Activated B cell treated with CpG ODN at 0.5 μM for 24 hours (primary cell): ENCODE data around the gene CCL28. TPM values are rescaled to one million over a fixed set of nuclear protein-coding genes. Genes with fewer than 3 reads are reported as not detected.
"Not testable (repeated sequence)": the region's sequence is repeated elsewhere in the genome, so short reads cannot be mapped to it uniquely, and the experiment has no call there.

Source experiments
- ATAC-seq: fragments of 200-7000 bp; cut with Tn5 transposase; one replicate; pipeline ENCODE4 v1.10.0; 2021; ENCODE audit warnings: low read depth, mild to moderate bottlenecking, moderate library complexity
- CTCF ChIA-PET: fragments of 350-600 bp; sonication (Branson Sonifier 250); formaldehyde crosslinking; loops from one replicate; lab custom pipeline; 2021; ENCODE audit warnings: antibody characterized with exemption; lab: Charles Lee
- POLR2A ChIA-PET: fragments of 350-600 bp; sonication (Branson Sonifier 250); formaldehyde crosslinking; loops from one replicate; lab custom pipeline; 2021; ENCODE audit warnings: antibody characterized with exemption; lab: Charles Lee
- DNase-seq: peaks from one replicate; pipeline ENCODE4 v3.0.0; 2022
- H3K27ac Mint-ChIP-seq: one replicate; pipeline ENCODE4 v1.8.0; 2020; ENCODE audit warnings: mixed read lengths
- H3K27me3 Mint-ChIP-seq: one replicate; pipeline ENCODE4 v1.8.0; 2021; ENCODE audit warnings: mixed read lengths
- H3K36me3 Mint-ChIP-seq: one replicate; pipeline ENCODE4 v1.8.0; 2021; ENCODE audit warnings: low read depth, mixed read lengths
- H3K4me1 Mint-ChIP-seq: one replicate; pipeline ENCODE4 v1.8.0; 2021; ENCODE audit warnings: mixed read lengths
- H3K4me3 Mint-ChIP-seq: one replicate; pipeline ENCODE4 v1.8.0; 2020; ENCODE audit warnings: mild to moderate bottlenecking, mixed read lengths
- H3K9me3 Mint-ChIP-seq: one replicate; pipeline ENCODE4 v1.8.0; 2020; ENCODE audit warnings: mixed read lengths
- CTCF ChIP-seq: fragments of 200-600 bp; IDR thresholded peaks from one replicate; pipeline ENCODE4 v1.8.0; 2022; ENCODE audit warnings: antibody characterized with exemption, mild to moderate bottlenecking
- intact Hi-C: fragments of 100-400 bp; cut with micrococcal nuclease; formaldehyde crosslinking; loops from one replicate; pipeline ENCODE4 v1.15.1; 2024
- total RNA-seq: library from RNA; stranded (reverse); gene quantifications from 2 replicates; pipeline ENCODE4 v1.2.3, GENCODE V29; 2022

CCL28 gene
- total RNA-seq, 1 donor from 2014 or later: 11.6 TPM

GRCh38 chr5:43367453-43367852, 44.7 kb downstream of the CCL28 start:
- no peak overlapping the region for H3K4me3 Mint-ChIP-seq
- H3K4me1 Mint-ChIP-seq: no peaks in the 10 kb centered on the region
- intact Hi-C loops: no loop called here
- H3K36me3 Mint-ChIP-seq: peaks cover 6% of the 10 kb centered on the region
- no peak for ATAC-seq
- DNase-seq: no peak
- H3K9me3 Mint-ChIP-seq: peaks cover 4% of the 10 kb centered on the region
- H3K27me3 Mint-ChIP-seq: no peaks in the 10 kb centered on the region
- no peak for TF ChIP-seq CTCF
- POLR2A ChIA-PET: no interaction called here
- no peak overlapping the region for H3K27ac Mint-ChIP-seq
- CTCF ChIA-PET: no interaction called here

- CTCF ChIA-PET, H3K27me3 Mint-ChIP-seq, H3K27ac Mint-ChIP-seq, H3K36me3 Mint-ChIP-seq, H3K4me3 Mint-ChIP-seq, ATAC-seq, H3K9me3 Mint-ChIP-seq, H3K4me1 Mint-ChIP-seq, DNase-seq, intact Hi-C loops, POLR2A ChIA-PET: not testable (repeated sequence)
Measured at GRCh38 chr5:43366680-43367246, 45.4 kb downstream of the CCL28 start.

GRCh38 chr5:43365155-43365554, 47.0 kb downstream of the CCL28 start:
- DNase-seq, H3K4me1 Mint-ChIP-seq, POLR2A ChIA-PET, H3K27ac Mint-ChIP-seq, CTCF ChIA-PET, H3K27me3 Mint-ChIP-seq, H3K4me3 Mint-ChIP-seq, H3K36me3 Mint-ChIP-seq, intact Hi-C loops, ATAC-seq: not testable (repeated sequence)
- H3K9me3 Mint-ChIP-seq: peaks cover 14% of the 10 kb centered on the region

- no peaks in the 10 kb centered on the region for H3K27me3 Mint-ChIP-seq
- TF ChIP-seq CTCF: no peak
- H3K9me3 Mint-ChIP-seq: peaks cover 17% of the 10 kb centered on the region
- ChIA-PET POLR2A (no interaction called here), CTCF (no interaction called here)
- no peaks in the 10 kb centered on the region for H3K4me1 Mint-ChIP-seq
- H3K27ac Mint-ChIP-seq: no peak overlapping the region
- intact Hi-C loops: no loop called here
- no peak for DNase-seq
- no peak overlapping the region for H3K4me3 Mint-ChIP-seq
- no peak for ATAC-seq
- peaks cover 2% of the 10 kb centered on the region for H3K36me3 Mint-ChIP-seq
Measured at GRCh38 chr5:43363445-43364152, 48.6 kb downstream of the CCL28 start.

- no peak overlapping the region for H3K4me3 Mint-ChIP-seq
- no peak for DNase-seq
- POLR2A ChIA-PET: no interaction called here
- no peak for TF ChIP-seq CTCF
- H3K9me3 Mint-ChIP-seq: peaks cover 17% of the 10 kb centered on the region
- H3K27ac Mint-ChIP-seq: no peak overlapping the region
- no peaks in the 10 kb centered on the region for H3K27me3 Mint-ChIP-seq
- peaks cover 2% of the 10 kb centered on the region for H3K36me3 Mint-ChIP-seq
- no peaks in the 10 kb centered on the region for H3K4me1 Mint-ChIP-seq
- intact Hi-C loops: no loop called here
- no peak for ATAC-seq
- CTCF ChIA-PET: no interaction called here
Measured at GRCh38 chr5:43362725-43363435, 49.3 kb downstream of the CCL28 start.

GRCh38 chr5:43358726-43359125, 53.5 kb downstream of the CCL28 start:
- H3K27ac Mint-ChIP-seq: no peak overlapping the region
- POLR2A ChIA-PET: no interaction called here
- no peaks in the 10 kb centered on the region for H3K4me1 Mint-ChIP-seq
- CTCF ChIA-PET: no interaction called here
- DNase-seq (no peak), ATAC-seq (no peak)
- TF ChIP-seq CTCF: no peak
- no peaks in the 10 kb centered on the region for H3K27me3 Mint-ChIP-seq
- peaks cover 13% of the 10 kb centered on the region for H3K9me3 Mint-ChIP-seq
- H3K36me3 Mint-ChIP-seq: peaks cover 2% of the 10 kb centered on the region
- no peak overlapping the region for H3K4me3 Mint-ChIP-seq
- intact Hi-C loops: no loop called here
